Stimulated activated CD4-positive, alpha-beta T cell treated with anti-CD3 and anti-CD28 coated beads, Interleukin-2, amount 100 ng/mL, for 48 hours (primary cell): ENCODE data around the gene FAM20A.

Experiments
- DNase-seq, 2 donors: peaks; one replicate each; pipeline ENCODE4 v3.0.0-alpha.2; 2020

FAM20A gene

DNA sequence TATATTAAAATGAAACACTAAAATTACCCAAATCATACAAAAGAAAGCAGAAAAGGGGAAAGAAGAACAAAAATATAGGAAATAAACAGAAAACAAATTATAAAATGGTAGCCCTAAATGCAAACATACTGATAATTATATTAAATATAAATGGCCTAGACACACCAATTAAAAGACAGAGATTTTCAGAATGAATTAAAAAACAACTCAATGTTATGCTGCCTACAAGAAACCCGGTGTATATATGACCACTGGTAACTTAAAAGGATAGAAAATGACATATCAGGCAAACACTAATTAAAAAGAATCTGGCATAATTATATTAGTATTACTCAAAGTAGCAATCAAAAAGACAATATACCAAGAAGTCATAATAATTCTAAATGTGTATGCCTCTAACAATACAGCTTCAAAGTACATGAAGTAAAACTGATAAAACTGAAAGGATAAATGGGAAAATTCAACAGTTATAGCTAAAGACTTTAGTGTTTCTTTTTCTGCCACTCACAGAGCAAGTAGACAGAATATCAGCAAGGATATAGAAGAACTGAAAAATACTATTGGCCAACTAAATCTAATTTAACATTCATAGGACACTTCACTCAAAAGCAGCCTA lies 7.5 kb upstream of the FAM20A start:
- no peak for DNase-seq

DNA sequence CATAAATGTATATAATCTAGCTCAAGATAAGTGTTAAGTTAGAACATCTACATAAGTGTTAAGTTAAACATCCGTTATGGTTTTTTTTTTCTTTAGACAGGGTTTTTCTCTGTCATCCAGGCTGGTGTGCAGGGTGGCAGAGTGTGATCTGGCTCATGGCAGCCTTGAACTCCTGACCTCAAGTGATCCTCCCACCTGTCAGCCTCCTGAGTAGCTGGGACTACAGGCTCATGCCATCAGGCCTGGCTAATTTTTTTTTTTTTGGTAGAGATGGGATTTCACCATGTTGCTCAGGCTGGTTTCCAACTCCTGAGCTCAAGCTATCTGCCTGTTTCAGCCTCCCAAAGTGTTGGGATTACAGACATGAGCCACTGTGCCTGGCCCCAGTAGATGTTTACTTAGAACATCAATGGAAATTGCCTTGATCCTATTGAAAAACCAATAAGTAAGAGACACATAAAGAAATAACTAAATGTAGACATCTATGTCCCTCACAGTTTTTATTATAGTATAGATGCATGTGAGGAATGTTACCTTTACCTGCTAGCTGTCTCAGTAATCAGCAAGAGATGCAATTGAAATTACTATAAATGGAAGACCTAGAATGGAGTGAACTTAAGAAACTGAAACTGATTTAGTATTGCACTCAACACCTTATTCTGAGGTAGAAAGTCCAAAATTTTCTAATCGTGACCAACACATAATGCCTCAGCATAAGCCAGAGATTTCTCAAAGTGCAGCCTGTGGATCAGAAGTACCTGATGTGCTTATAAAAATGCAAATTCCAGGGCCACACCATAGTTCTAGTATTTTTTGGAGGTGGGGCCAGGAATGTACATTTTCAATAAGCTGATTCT lies 5.5 kb upstream of the FAM20A start:
- no peak for DNase-seq

DNA sequence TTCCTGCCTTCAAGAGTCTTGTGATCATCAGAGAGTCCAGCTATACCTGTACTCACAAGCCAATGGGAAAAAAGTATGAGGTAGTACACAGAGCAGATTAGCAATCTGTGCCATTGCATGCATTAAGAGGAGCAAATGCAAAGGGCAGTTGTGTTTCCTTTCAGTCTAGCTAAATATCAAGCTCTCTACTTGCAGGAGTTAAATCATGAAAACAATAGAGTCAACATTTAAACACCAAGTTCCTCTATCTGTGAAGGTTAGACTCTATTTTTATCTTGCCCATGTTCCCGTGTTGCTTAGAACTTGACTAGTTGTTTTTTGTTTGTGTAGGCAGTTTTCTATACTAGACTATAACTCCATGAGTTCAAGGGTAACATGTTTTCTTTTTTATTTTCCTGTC lies 4.7 kb upstream of the FAM20A start:
- DNase-seq = no peak

DNA sequence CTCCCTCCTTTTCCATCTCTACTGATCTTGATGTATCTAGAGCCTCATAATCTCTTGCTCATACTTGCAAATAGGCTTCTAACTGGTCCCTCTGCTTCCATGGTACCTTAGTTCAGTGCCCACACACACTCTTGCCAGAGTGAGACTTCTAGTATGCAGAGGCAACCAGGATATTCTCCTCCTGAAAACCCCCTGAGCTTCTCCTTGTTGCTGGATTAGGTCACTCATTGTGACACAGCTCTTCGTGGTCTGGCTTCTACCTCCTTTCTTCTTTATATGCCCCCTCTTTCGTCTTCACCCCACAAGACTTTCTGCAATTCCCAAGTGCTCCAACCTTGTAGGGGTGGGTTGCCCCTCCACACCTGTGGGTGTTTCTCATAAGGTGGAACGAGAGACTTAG lies 2.5 kb upstream of the FAM20A start:
- DNase-seq = no peak

DNA sequence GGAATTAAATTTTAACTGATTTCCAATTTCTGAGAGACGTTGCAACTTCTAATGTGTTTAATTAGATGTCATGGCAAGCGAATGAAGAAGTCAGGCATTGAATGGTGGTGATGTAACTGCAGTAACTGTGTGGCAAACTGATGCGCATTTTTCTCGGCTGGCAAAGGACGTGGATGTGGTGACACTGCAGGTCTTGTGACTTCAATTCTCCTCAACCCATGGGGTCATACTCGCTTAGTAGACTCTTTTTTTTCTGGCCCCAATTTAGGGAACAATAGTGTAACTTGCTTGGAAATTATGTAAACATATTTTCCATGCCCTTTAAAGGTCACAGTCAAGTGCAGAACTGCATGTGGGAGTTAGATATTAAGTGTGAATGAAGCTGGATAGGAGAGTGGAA lies 1.9 kb upstream of the FAM20A start:
- DNase-seq = no peak

DNA sequence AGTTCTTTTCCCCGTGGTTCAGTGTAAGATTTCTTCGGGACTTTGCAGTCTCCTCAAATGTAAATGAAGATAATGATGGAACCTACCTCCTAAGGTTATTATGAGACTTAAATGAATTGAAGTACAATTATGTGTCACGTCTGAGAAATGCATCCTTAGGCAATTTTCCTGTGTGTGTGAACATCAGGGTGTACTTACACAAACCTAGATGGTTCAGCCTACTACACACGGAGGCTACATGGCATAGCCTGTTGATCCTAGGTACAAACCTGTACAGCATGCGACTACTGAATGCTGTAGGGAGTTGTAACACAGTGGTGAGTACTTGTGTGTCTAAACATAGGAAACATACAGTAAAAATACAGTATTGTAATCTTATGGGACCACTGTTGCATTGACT lies 1.1 kb upstream of the FAM20A start:
- DNase-seq = no peak

DNA sequence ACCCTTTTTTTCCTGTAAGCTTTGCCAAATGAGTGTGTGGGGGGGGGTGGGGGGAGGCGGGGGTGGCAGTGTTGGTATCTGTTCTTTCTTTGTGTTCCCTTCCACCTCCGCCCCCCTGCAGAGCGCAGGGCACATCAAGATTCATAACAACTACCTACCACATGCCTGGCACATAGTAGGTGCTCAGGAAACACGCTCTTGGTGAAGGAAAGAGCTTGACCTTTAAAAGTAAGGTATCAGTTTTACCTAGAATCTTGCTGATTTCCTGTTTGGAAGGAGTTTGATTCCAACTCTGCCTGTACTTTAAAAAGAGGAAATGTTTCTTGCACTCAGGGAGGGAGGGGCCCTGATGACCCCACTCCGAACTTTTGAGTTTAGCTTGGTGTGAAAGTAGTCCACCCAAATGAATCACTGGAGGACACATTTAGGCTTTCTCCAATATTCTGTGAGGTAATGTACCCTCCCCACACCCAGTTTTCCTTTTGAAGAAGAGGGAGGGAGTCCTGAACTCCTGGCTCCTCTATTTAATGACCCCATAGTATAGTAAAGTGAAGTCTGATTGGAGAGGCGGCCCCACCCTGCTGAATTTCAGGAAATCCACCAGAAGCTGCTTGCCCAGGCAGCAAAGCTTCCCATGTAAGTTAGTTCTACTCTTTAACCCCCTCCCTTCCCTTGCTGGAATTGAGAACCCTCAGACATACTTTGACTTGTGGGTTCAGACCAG lies 560 bp upstream of the FAM20A start:
- DNase-seq = no peak

DNA sequence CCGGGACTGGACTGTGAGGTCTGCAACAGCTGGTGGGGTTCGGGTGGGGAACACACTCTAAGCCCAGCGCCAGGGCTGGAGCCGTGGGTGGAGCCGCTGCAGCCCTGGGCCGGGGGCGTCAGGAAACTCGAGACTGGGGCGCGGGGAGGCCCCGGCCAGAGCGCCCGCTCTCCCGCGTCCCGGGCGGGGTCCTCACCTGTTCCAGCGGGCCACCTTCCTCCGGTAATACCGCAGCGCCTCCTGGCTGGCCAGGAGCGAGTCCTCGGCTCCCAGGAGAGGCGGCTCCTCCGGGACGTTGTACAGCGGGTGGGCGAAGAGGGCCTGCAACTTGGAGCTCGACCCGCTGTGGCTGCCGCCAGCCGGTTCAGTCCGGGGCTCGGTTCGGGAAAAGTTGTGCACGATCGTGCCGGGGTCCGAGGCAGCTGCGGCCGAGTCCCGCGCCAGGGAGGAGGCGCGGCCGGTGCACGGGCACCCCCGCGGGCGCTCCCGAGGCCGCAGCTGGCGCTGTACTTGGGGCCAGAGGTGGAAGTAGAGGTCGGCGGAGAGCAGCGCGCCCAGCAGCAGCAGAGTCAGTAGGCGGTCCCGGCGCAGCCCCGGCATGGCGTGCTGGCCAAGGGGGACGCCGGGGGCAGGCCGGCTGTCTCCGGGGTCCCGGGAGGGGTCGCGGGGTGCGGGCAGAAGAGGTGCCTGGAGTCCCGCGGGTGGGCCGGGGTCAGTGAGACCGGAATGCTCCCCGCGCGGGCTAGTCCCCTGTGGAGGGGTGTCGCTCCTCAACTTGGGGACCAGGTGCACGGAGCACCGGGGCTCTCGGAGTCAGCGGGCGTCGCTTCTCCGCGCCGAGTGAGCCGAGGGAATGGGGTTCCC lies 868 bp downstream of the FAM20A start:
- no peak for DNase-seq

DNA sequence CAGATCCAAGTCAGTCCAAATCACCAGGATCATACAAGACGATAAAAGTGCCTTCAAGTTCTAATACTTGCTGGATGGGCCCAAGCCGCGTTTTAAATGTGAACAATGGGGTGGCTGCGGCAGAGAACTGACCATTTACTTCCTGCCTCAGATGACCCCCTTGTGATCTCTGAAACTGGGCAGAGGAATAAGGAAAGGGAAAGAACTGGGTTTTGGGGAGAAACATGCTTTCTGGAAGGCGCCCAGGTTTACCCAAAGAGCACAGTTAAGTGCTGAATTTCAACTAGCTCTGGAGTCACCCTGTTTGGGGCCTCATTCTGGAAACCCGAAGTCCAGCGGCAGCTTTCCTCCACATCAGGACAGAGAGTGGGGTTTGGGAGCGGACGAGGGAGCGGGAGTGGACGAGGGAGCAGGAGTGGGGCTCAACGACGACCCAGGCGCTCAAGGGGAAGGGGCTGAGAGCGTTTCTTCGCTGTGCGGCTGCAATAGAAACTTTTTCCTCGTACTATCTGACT lies 1.6 kb downstream of the FAM20A start:
- no peak for DNase-seq

DNA sequence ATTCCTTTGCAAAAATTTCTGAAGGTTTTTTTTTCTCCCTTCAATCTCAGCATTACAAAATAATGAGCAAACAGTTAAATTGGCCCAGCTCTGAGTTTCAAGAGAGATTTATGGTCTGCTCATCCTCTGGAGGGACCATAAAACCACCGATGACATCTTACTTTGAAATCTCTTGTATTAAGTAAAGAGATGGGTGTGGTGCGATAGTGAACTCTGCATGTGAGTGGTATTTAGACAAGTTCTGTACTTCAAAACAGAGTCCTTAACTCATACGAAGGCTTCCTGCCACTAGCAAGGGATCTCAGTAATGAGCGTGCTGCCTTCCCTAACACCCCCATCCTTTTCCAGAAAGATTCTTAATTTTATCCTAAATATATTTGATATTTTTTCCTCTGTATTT lies 2.1 kb downstream of the FAM20A start:
- no peak for DNase-seq

DNA sequence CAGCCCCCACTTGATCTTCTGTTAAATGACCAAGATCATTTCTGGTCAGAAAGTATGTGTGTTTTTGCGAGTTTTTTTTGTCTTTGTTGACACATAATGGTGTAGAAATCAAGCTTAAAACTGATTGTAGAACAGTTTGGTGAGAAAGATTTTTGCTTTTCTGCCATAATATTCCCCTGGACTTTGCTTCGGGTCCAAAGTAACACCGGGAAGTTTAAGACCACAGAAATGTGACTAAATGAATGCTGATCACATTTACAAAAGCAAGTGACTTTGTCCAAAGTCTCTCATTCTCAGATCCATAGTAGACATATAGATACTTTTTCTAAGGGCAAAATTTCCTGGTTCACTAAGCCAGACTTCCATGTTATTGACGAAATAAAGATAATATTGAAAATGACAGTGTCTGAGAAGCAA lies 2.6 kb downstream of the FAM20A start:
- DNase-seq = no peak

DNA sequence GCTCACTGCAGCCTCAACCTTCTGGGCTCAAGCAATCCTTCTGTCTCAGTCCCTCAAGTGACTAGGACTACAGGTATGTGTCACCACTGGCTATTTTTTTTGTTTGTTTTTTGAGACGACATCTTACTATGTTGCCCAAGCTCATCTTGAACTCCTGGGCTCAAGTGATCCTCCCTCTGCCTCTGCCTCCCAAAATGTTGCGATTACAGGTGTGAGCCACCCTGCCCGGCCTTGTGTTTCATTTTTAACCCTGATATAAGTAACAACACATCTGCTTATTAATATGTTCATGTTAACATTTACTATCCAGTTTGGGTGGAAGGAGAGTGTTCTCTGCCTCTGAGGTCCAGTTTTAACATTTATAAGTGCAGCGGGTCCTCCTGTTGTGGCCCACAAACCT lies 3.1 kb downstream of the FAM20A start:
- DNase-seq = no peak

DNA sequence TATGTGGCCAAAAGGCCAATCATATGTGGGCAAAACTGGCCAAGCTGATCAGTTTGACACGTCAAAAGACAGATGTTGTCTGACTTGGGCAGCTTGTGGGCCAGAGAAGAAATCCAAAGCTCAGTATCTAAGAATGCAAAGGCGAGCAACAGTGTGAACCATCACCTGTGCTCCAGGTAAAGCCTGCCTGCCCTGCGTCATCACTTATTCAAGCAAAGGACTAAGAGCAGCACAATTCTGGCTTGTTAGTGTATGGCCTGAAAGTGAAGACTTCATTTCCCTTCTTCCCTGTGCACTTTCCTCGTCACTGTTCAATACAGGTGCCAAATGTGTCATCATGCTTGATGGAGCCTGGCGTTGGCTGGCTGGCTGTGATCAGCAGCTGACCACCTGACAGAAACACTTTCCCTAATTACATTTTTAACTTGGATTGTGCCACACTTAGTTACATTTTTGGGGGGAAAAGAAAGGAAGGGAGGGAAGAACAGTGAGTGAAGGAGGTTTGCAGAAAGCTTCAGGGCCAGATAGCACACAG lies 4.7 kb downstream of the FAM20A start:
- no peak for DNase-seq

DNA sequence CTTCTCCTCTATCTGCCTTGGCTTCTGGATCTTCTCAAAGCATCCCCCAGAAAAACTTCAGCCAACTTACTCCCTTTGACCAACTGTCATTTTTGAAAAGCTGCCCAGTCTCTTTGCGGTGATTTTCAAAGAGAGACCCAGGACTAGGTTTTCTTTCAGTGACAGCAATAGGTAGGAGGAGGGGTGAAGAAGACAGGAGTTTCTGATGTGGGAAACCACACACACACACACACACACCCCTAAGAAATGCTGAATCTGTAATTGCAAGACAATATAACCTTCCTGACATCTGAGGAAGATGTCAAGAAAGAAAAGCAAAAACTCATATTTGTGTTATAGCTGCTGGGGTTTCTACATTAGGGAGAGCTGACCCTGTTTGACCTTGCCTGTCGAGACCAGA lies 5.2 kb downstream of the FAM20A start:
- no peak for DNase-seq

DNA sequence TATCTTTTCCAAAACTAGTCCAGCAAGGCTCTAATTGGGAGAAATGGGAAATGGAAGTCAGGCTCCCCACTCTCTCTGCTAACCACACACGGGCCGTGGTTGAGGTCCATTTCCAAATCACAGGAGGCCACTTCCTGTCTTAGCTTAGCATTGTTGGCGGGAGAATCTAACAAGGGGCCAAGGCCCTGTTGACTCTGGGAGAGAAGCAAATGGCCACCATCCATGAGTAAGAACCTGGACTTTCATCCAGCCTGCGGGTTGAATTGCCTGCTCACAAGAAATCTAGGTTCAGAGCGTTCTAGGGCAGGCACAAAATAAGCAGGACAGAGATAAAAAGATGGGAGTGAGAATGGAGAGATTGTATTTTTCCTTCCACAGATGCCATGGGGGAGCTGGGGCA lies 5.7 kb downstream of the FAM20A start:
- DNase-seq = no peak

DNA sequence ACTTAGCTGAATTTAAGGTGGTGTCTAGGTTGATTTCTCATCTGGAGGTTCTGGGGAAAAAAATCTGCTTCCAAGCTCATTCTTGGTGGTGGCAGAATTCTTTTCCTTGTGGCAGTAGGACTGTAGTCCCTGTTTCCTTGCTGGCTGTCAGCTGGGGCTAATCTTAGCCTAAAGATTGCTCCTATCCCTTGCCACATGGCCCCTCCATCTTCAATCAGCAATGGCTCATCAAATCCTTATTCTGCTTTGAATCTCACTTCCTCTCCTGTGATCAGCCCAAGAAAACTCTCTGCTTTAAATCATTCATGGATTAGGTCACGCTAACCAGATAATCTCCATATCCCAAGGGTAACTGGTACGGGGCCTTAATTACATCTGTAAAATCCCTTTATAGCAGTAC lies 6.6 kb downstream of the FAM20A start:
- DNase-seq = no peak

DNA sequence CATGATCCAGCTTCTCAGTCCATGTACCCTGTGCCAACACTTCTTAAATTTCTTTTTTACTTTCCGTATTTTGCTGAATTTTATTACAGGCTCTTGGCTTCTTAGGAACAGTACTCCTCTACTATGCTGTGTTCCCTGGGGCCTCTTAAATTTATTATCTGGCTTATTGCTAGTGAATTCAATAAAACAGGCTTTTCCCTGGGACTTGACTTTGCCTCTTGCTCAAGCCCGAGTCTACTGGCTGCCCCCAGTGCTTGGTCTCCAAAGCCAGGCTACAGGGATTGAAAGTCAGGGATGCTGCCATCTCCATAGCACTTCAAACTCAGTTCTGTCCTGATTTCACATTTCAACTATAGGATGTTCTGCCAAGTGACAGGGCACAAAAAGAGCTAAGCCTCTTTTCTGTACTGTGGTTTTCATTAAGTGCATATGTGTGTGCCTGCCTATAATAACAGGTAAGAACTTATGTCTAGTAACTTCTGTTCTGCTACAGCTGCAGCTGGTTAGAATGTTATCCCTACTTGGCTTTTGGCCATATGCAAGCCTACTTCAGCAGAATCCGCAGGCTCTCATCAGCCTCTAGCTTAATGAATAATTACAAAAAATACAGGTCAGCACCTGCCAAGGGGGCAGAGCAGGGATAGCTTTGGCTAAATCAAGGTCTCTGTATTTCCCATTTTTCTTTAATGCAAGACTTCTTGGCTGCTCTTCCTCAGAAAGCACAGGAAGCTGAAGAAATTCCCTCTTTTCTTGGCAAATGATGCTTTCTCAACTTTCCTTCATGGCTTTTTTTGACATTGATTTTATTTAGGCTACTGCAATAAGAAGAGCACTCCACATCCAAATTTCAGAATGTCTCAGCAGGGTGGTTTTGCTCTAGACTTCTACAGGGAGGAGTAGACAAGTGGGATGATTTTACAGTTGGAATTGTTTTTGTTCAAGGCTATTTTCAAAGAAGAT lies 8.2 kb downstream of the FAM20A start:
- DNase-seq = no peak

DNA sequence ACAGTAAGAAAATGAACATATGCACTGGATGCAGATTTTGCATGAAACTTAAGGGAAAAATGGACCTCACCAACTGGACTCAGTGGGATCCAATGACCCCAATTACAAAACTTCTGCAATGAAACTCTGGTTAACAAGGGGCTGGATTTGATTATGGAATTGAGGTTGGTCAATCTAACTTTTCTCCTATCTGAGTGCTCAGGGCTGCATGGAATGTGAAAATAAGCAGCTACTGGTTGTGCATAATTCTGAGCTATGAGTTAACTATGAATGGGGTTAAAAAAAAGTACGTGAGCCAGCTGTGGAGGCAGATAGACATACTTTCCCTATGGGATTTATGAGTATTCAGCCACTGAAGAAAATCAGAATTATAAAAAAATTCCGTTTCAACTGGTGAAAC lies 9.2 kb downstream of the FAM20A start:
- no peak for DNase-seq

DNA sequence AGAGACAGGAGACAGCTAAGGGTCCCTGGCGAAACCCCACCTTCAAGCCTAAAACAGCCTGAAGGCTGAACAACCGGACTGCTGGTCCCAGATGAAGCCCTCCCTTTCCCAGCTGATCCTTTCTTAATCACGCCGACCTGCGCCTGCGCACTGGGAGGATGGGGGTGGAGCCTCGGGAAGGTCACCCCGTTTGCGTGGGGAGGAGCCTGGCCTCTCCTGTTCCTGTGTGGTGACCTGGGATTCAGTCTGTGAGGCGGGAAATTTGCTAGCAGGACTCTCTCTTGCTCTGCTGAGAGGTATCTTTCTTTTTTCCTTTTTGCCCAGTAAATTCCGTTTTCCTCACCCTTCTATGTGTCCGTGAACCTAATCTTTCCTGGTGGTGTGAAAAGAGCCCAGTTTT lies 9.6 kb downstream of the FAM20A start:
- DNase-seq = no peak

DNA sequence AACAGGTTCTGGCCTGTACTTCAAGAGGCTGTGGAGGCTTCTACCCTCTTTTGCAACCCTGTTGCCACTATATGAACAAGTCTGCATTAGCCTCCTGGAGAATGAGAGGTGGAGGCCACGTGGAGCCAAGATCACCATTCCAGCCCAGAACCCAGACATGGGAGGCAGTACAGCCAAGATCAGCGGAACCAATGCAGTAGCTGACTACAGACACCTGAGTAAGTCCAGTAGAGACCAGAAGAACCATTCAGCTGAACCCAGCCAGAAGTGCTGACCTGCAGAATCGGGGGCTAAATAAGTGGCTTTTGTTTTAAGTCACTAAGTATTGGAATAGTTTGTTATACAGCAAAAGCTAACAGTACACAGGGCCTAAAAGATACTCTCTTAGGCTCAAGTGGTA lies 12.1 kb downstream of the FAM20A start:
- no peak for DNase-seq

DNA sequence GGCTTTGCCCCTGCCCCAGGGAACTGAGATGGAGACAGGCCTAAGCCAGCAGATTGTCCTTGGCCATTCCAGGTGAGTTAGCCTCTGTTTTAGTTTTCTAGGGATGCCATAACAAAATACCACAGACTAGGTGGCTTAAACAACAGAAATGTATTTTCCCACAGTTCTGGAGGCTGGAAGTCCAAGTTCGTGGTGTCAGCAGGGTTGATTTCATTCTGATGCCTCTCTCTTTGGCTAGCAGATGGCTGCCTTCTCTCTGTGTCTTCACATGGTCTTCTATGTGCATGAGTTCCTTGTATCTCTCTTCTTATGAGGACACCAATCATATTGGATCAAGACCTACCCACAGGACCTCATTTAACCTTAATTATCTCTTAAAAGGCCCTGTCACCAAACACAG lies 12.8 kb downstream of the FAM20A start:
- no peak for DNase-seq
